A673 (cell line): ENCODE results near the gene ZXDB. TPM values are rescaled to one million over a fixed set of nuclear protein-coding genes. Genes with fewer than 3 reads are reported as not detected.
"Not testable (repeated sequence)": the region's sequence is repeated elsewhere in the genome, so short reads cannot be mapped to it uniquely, and the experiment has no call there.

Source experiments
- BruUV-seq: library from RNA; stranded (reverse); fragments of 400-500 nt; replicated peaks from 2 replicates; lab custom pipeline; 2021; lab: Mats Ljungman, UMichigan
- CTCF ChIA-PET: fragments of 300-600 bp; sonication (Branson Sonifier 250); formaldehyde crosslinking; loops from one replicate; lab custom pipeline; 2022; ENCODE audit warnings: antibody characterized with exemption; lab: Charles Lee
- POLR2A ChIA-PET: fragments of 300-600 bp; sonication (Branson Sonifier 250); formaldehyde crosslinking; loops from one replicate; lab custom pipeline; 2022; ENCODE audit warnings: antibody characterized with exemption; ENCODE audit not compliant: low non-redundant PET; lab: Charles Lee
- DNase-seq: peaks from one replicate; pipeline ENCODE4 v3.0.0-alpha.2; 2015; ENCODE audit warnings: low spot score
- H3K27ac ChIP-seq: fragments of 200-600 bp; sonication (generic); 2 replicates; pipeline ENCODE4 v1.5.1; 2016; ENCODE audit warnings: mixed run types, low read depth, mild to moderate bottlenecking, mixed read lengths, antibody characterized with exemption, low read length; ENCODE audit not compliant: poor library complexity, severe bottlenecking
- H3K27me3 ChIP-seq: fragments of 200-600 bp; sonication (generic); replicated peaks from 2 replicates; pipeline ENCODE4 v1.6.1; 2017; ENCODE audit warnings: mixed run types, low read depth, mild to moderate bottlenecking, mixed read lengths, antibody characterized with exemption, low read length; ENCODE audit not compliant: insufficient read depth, poor library complexity
- H3K36me3 ChIP-seq: fragments of 200-600 bp; sonication (generic); 2 replicates; pipeline ENCODE4 v1.6.1; 2016; ENCODE audit warnings: mixed run types, mild to moderate bottlenecking, mixed read lengths, antibody characterized with exemption, low read length; ENCODE audit not compliant: insufficient read depth, poor library complexity, severe bottlenecking
- H3K4me1 ChIP-seq: fragments of 200-600 bp; sonication (generic); 2 replicates; pipeline ENCODE4 v1.6.1; 2017; ENCODE audit warnings: mixed run types, mild to moderate bottlenecking, mixed read lengths, antibody characterized with exemption, low read length; ENCODE audit not compliant: insufficient read depth, poor library complexity, severe bottlenecking
- H3K4me3 ChIP-seq: fragments of 200-600 bp; sonication (generic); 2 replicates; pipeline ENCODE4 v1.5.1; 2016; ENCODE audit warnings: low read depth, mixed run types, mild to moderate bottlenecking, mixed read lengths, low read length; ENCODE audit not compliant: poor library complexity, severe bottlenecking
- H3K9me3 ChIP-seq: fragments of 200-600 bp; sonication (generic); 2 replicates; pipeline ENCODE4 v1.6.1; 2016; ENCODE audit warnings: mixed run types, low read depth, mild to moderate bottlenecking, mixed read lengths, antibody characterized with exemption, low read length; ENCODE audit not compliant: poor library complexity, severe bottlenecking
- CTCF ChIP-seq: fragments of 300-800, 200-600 bp; sonication (generic); conservative IDR thresholded peaks from 2 replicates; pipeline ENCODE4 v1.5.1; 2017; ENCODE audit warnings: low read depth, mild to moderate bottlenecking, antibody characterized with exemption, low read length, moderate library complexity, mixed read lengths
- EZH2 ChIP-seq: fragments of 200-600 bp; sonication (generic); IDR thresholded peaks from 2 replicates; pipeline ENCODE4 v1.6.1; 2017; ENCODE audit warnings: borderline replicate concordance, low read depth, mild to moderate bottlenecking, mixed read lengths, antibody characterized with exemption, low read length; ENCODE audit not compliant: poor library complexity, severe bottlenecking
- intact Hi-C: fragments of 100-400 bp; cut with micrococcal nuclease; formaldehyde crosslinking; loops from one replicate; pipeline ENCODE4 v1.10.0; 2022; ENCODE audit not compliant: unreplicated experiment
- total RNA-seq: library from RNA; stranded (reverse); gene quantifications from 2 replicates; pipeline ENCODE4 v1.2.3, GENCODE V29; 2021

The ZXDB gene
- total RNA-seq, 1 experiment from 2014 or later: 8.5 TPM

GRCh38 chrX:57587062-57587461, 4.7 kb upstream of the ZXDB start:
- H3K27ac ChIP-seq: no peak overlapping the region
- no peaks in the 10 kb centered on the region for H3K36me3 ChIP-seq
- intact Hi-C loops: loop anchor here (10.0 kb wide), 1 partner anchor 438 kb away; no protein-coding TSS in a partner anchor
- no TSS peak for BruUV-seq
- TF ChIP-seq CTCF (no peak), EZH2 (no peak)
- H3K4me1 ChIP-seq: no peaks in the 10 kb centered on the region
- H3K4me3 ChIP-seq: no peak overlapping the region
- ChIA-PET POLR2A (no interaction called here), CTCF (no interaction called here)
- no peaks in the 10 kb centered on the region for H3K9me3 ChIP-seq
- no peak for DNase-seq
- H3K27me3 ChIP-seq: no peaks in the 10 kb centered on the region

- POLR2A ChIA-PET: no interaction called here
- Histone ChIP-seq H3K4me1 (no peaks in the 10 kb centered on the region), H3K36me3 (no peaks in the 10 kb centered on the region), H3K4me3 (no peak overlapping the region), H3K9me3 (no peaks in the 10 kb centered on the region), H3K27me3 (no peaks in the 10 kb centered on the region), H3K27ac (no peak overlapping the region)
- DNase-seq: no peak
- BruUV-seq: no TSS peak
- TF ChIP-seq EZH2 (no peak), CTCF (no peak)
- intact Hi-C loops: loop anchor here (10.0 kb wide), 1 partner anchor 437 kb away; no protein-coding TSS in a partner anchor
- CTCF ChIA-PET: no interaction called here
These were observed 4.2 kb upstream of the ZXDB start for GRCh38 chrX:57587607-57588006.

- CTCF ChIA-PET, BruUV-seq, POLR2A ChIA-PET, H3K9me3 ChIP-seq, H3K36me3 ChIP-seq, H3K27me3 ChIP-seq, H3K4me1 ChIP-seq: not testable (repeated sequence)
- H3K4me3 ChIP-seq: peak overlapping the region; percentile 54
- intact Hi-C loops: loop anchor here (5.0 to 10.0 kb wide), 2 partner anchors 222 to 315 kb away; no protein-coding TSS in a partner anchor
- peak; percentile 5 for DNase-seq
- H3K27ac ChIP-seq: peak overlapping the region; percentile 82
These were observed 516 bp downstream of the ZXDB start for GRCh38 chrX:57592160-57592893.

GRCh38 chrX:57592894-57593215, 1.0 kb downstream of the ZXDB start:
- POLR2A ChIA-PET, BruUV-seq, H3K4me1 ChIP-seq, CTCF ChIA-PET, H3K27me3 ChIP-seq, H3K36me3 ChIP-seq, H3K9me3 ChIP-seq: not testable (repeated sequence)
- Histone ChIP-seq H3K4me3 (peak overlapping the region; percentile 54), H3K27ac (peak overlapping the region; percentile 82)
- peak; percentile 24 for DNase-seq
- intact Hi-C loops: loop anchor here (5.0 to 10.0 kb wide), 2 partner anchors 222 to 314 kb away; no protein-coding TSS in a partner anchor
